ENCODE results near the gene EIF4B. TPM values are rescaled to one million over a fixed set of nuclear protein-coding genes. Genes with fewer than 3 reads are reported as not detected.

Gene EIF4B
- total RNA-seq, 1 experiment from 2014 or later: 713 TPM

GRCh38 chr12:53049571-53050318 is 43.5 kb downstream of the EIF4B start, which contains the start of gene TNS2:
TNS2 (plus strand) TSS chr12:53050065; CDS start chr12:53050186, 121 bp downstream.
- Histone ChIP-seq H3K4ac (ENCODE audit: low read depth, low read length) (no peak within 1 kb of the TSS), H3K14ac (ENCODE audit: insufficient read depth, low read length) (no peak within 1 kb of the TSS), H2AFZ (ENCODE audit: low read length) (no peak within 1 kb of the TSS), H4K5ac (ENCODE audit: insufficient read length, low read depth, low read length) (no peak within 1 kb of the TSS), H4K91ac (ENCODE audit: insufficient read length, low read depth, low read length) (no peak within 1 kb of the TSS), H3K27me3 (ENCODE audit: insufficient read depth, low read length) (peaks cover 4% of the 10 kb centered on the region; the same call in 1 of the 2 replicates), H2BK15ac (ENCODE audit: low read depth, low read length) (no peak within 1 kb of the TSS), H3K4me1 (ENCODE audit: insufficient read depth, low read length) (peaks cover 26% of the 10 kb centered on the region; the same call in 1 of the 2 replicates), H2AK5ac (ENCODE audit: insufficient read length, low read length) (no peak within 1 kb of the TSS), H2BK120ac (ENCODE audit: low read depth, low read length, poor library complexity, severe bottlenecking) (no peak within 1 kb of the TSS), H3K23me2 (ENCODE audit: insufficient read length, low read depth, low read length, poor library complexity, severe bottlenecking) (peaks cover 15% of the 10 kb centered on the region), H2BK5ac (ENCODE audit: insufficient read length, low read length) (no peak within 1 kb of the TSS), H3K56ac (ENCODE audit: insufficient read length, low read depth, low read length) (no peak within 1 kb of the TSS), H2BK12ac (ENCODE audit: insufficient read length, low read depth, low read length) (no peak within 1 kb of the TSS), H3K79me1 (ENCODE audit: insufficient read depth, low read depth, low read length, poor library complexity, severe bottlenecking) (no peaks in the 10 kb centered on the region), H4K20me1 (ENCODE audit: control insufficient read depth, insufficient read depth, insufficient read length) (no peaks in the 10 kb centered on the region), H3K27ac (ENCODE audit: insufficient read length, low read depth, low read length) (no peak within 1 kb of the TSS), H4K8ac (replicated peaks; ENCODE audit: insufficient read length, low read depth, low read length) (no peak within 1 kb of the TSS), H2BK20ac (ENCODE audit: low read depth, low read length, poor library complexity, severe bottlenecking) (no peak within 1 kb of the TSS), H3K79me2 (ENCODE audit: insufficient read depth, low read length) (no peaks in the 10 kb centered on the region; the same call in 1 of the 2 replicates), H3K9me3 (ENCODE audit: control insufficient read depth, low read depth, low read length) (no peaks in the 10 kb centered on the region), H3T11ph (ENCODE audit: low read length) (no peak within 1 kb of the TSS), H3K4me2 (ENCODE audit: insufficient read depth, insufficient read length, low read length) (peak within 1 kb of the TSS; percentile 46), H3K23ac (ENCODE audit: insufficient read length, low read depth, low read length) (no peak within 1 kb of the TSS), H3K9ac (ENCODE audit: extremely low read depth, insufficient read length, low read length) (no peak within 1 kb of the TSS), H3K18ac (ENCODE audit: insufficient read length, low read depth, low read length) (no peak within 1 kb of the TSS)
- H3K4me3 Mint-ChIP-seq: peak within 1 kb of the TSS; percentile 39 to 69
- peaks cover 21% of the 10 kb centered on the region for H3K27me3 Mint-ChIP-seq (ENCODE audit: low read depth)
- peaks cover 58 to 67% of the 10 kb centered on the region in 2 experiments for H3K4me1 Mint-ChIP-seq
- TF ChIP-seq CTCF (conservative IDR thresholded peaks at IDR 0.05): no peak
- no CpG with 5 or more reads among the region's 20 CpGs for WGBS (ENCODE audit: extremely low coverage, insufficient read length, low lambda C conversion rate)
- DNase-seq: peak; percentile 88
- H3K27ac Mint-ChIP-seq: peak within 1 kb of the TSS in 2 of 3 experiments; percentile 91 to 95; a peak in 6 of 7 replicates
- peaks cover 6 to 8% (median 7%) of the 10 kb centered on the region in 3 experiments; a peak in 5 of 7 replicates for H3K36me3 Mint-ChIP-seq (ENCODE audit: insufficient read depth in 1 of 3, low read depth in 3 of 3)
- no peaks in the 10 kb centered on the region; a peak in 1 of 5 replicates for H3K9me3 Mint-ChIP-seq
